Neural progenitor cell (in vitro differentiated cells): ENCODE measurements around the gene MYL12B. TPM values are rescaled to one million over a fixed set of nuclear protein-coding genes. Genes with fewer than 3 reads are reported as not detected.

Experiments used
- DNase-seq: peaks from one replicate; pipeline ENCODE4 v3.0.0-alpha.2; 2016; ENCODE audit warnings: low spot score
- H2AFZ ChIP-seq: fragments of 200-600 bp; sonication (generic); replicated peaks from 2 replicates; pipeline ENCODE4 v1.6.1; 2016; ENCODE audit warnings: antibody characterized with exemption
- H3F3A ChIP-seq: fragments of 200-600 bp; sonication (generic); 2 replicates; pipeline ENCODE4 v1.6.1; 2016; ENCODE audit warnings: antibody characterized with exemption, low read depth
- H3K27ac ChIP-seq: fragments of 200-600 bp; sonication (generic); 2 replicates; pipeline ENCODE4 v1.5.1; 2016; ENCODE audit warnings: mild to moderate bottlenecking
- H3K27me3 ChIP-seq: fragments of 200-600 bp; sonication (generic); 2 replicates; pipeline ENCODE4 v1.6.1; 2016; ENCODE audit warnings: mild to moderate bottlenecking, moderate library complexity
- H3K36me3 ChIP-seq: fragments of 200-600 bp; sonication (generic); 2 replicates; pipeline ENCODE4 v1.5.1; 2016
- H3K4me1 ChIP-seq: fragments of 200-600 bp; sonication (generic); 2 replicates; pipeline ENCODE4 v1.6.1; 2016; ENCODE audit warnings: mixed run types
- H3K4me2 ChIP-seq: fragments of 200-600 bp; sonication (generic); 2 replicates; pipeline ENCODE4 v1.6.1; 2016
- H3K4me3 ChIP-seq: fragments of 200-600 bp; sonication (generic); 2 replicates; pipeline ENCODE4 v1.5.1; 2016
- H3K79me2 ChIP-seq: fragments of 200-600 bp; sonication (generic); 2 replicates; pipeline ENCODE4 v1.6.1; 2016; ENCODE audit warnings: low read depth
- H3K9ac ChIP-seq: fragments of 200-600 bp; sonication (generic); 2 replicates; pipeline ENCODE4 v1.6.1; 2016
- H3K9me3 ChIP-seq: fragments of 200-600 bp; sonication (generic); 2 replicates; pipeline ENCODE4 v1.5.1; 2016; ENCODE audit warnings: low read depth
- H4K20me1 ChIP-seq: fragments of 200-600 bp; sonication (generic); 2 replicates; pipeline ENCODE4 v1.6.1; 2016; ENCODE audit warnings: low read depth
- H3K27ac Mint-ChIP-seq: 3 replicates; pipeline ENCODE4 v1.8.0; 2021; ENCODE audit warnings: mixed read lengths
- H3K27me3 Mint-ChIP-seq: 2 replicates; pipeline ENCODE4 v1.8.0; 2022; ENCODE audit warnings: low read depth, mild to moderate bottlenecking, inconsistent platforms, moderate library complexity, mixed read lengths; ENCODE audit not compliant: insufficient read depth
- H3K36me3 Mint-ChIP-seq: 3 replicates; pipeline ENCODE4 v1.8.0; 2021; ENCODE audit warnings: mixed read lengths
- H3K4me1 Mint-ChIP-seq: 3 replicates; pipeline ENCODE4 v1.8.0; 2021; ENCODE audit warnings: mixed read lengths
- H3K4me3 Mint-ChIP-seq: 3 replicates; pipeline ENCODE4 v1.8.0; 2021; ENCODE audit warnings: mild to moderate bottlenecking, moderate library complexity, mixed read lengths
- H3K9me3 Mint-ChIP-seq: 3 replicates; pipeline ENCODE4 v1.8.0; 2020; ENCODE audit warnings: mixed read lengths
- CTCF ChIP-seq: fragments of 200-600 bp; sonication (generic); IDR thresholded peaks from 2 replicates; pipeline ENCODE4 v1.5.1; 2017; ENCODE audit warnings: antibody characterized with exemption, mild to moderate bottlenecking
- EZH2 ChIP-seq: fragments of 200-600 bp; sonication (generic); IDR thresholded peaks from 2 replicates; pipeline ENCODE4 v1.6.1; 2017; ENCODE audit warnings: antibody characterized with exemption, mild to moderate bottlenecking, moderate library complexity
- EZH2phosphoT487 ChIP-seq: fragments of 200-600 bp; sonication (generic); IDR thresholded peaks from 2 replicates; pipeline ENCODE4 v1.6.1; 2017; ENCODE audit warnings: antibody characterized with exemption
- total RNA-seq: library from RNA; depleted of rRNA; stranded (reverse); fragments of >200 nt; gene quantifications from 2 replicates; pipeline ENCODE4 v1.2.3, GENCODE V29; 2015; ENCODE audit warnings: low replicate concordance

Gene MYL12B
- total RNA-seq, 1 donor from 2014 or later, result 152 TPM

- Mint-ChIP-seq H3K27ac (no peak overlapping the region), H3K9me3 (peaks cover 45% of the 10 kb centered on the region), H3K4me1 (peaks cover 6% of the 10 kb centered on the region), H3K4me3 (no peak overlapping the region), H3K27me3 (peaks cover 7% of the 10 kb centered on the region), H3K36me3 (peaks cover 15% of the 10 kb centered on the region)
- Histone ChIP-seq H3K9me3 (peaks cover 20% of the 10 kb centered on the region), H3K36me3 (peaks cover 6% of the 10 kb centered on the region), H3F3A (peaks cover 5% of the 10 kb centered on the region), H3K79me2 (peaks cover 13% of the 10 kb centered on the region), H4K20me1 (no peaks in the 10 kb centered on the region), H3K4me1 (peaks cover 4% of the 10 kb centered on the region), H3K9ac (no peak overlapping the region), H3K27me3 (no peaks in the 10 kb centered on the region), H3K4me2 (no peak overlapping the region), H2AFZ (no peak overlapping the region), H3K4me3 (no peak overlapping the region), H3K27ac (no peak overlapping the region)
- TF ChIP-seq EZH2 (no peak), EZH2phosphoT487 (no peak), CTCF (no peak)
- DNase-seq, result no peak
Measured at GRCh38 chr18:3294435-3295080, 32.6 kb downstream of the MYL12B start.

- Histone ChIP-seq H3F3A (peaks cover 5% of the 10 kb centered on the region), H4K20me1 (no peaks in the 10 kb centered on the region), H3K36me3 (no peaks in the 10 kb centered on the region), H3K9me3 (peaks cover under 1% of the 10 kb centered on the region), H3K9ac (peak overlapping the region; percentile 38), H3K4me2 (peak overlapping the region; percentile 94), H3K79me2 (peaks cover 13% of the 10 kb centered on the region), H2AFZ (peak overlapping the region; percentile 85), H3K27ac (peak overlapping the region; percentile 44), H3K4me3 (peak overlapping the region; percentile 90), H3K4me1 (peaks cover 4% of the 10 kb centered on the region), H3K27me3 (no peaks in the 10 kb centered on the region)
- TF ChIP-seq CTCF, result peak; percentile 96
- no peak for TF ChIP-seq EZH2
- peaks cover 12% of the 10 kb centered on the region for H3K36me3 Mint-ChIP-seq
- peak; percentile 87 for DNase-seq
- peaks cover 7% of the 10 kb centered on the region for H3K27me3 Mint-ChIP-seq
- H3K27ac Mint-ChIP-seq, result peak overlapping the region; percentile 94
- H3K4me3 Mint-ChIP-seq, result peak overlapping the region; percentile 96
- H3K4me1 Mint-ChIP-seq, result peaks cover 6% of the 10 kb centered on the region
- peaks cover 29% of the 10 kb centered on the region for H3K9me3 Mint-ChIP-seq
Measured at GRCh38 chr18:3297025-3297984, 35.4 kb downstream of the MYL12B start.

GRCh38 chr18:3304832-3305231 lies 42.9 kb downstream of the MYL12B start:
- Histone ChIP-seq H3K27me3 (no peaks in the 10 kb centered on the region), H3K27ac (no peak overlapping the region), H3K4me3 (no peak overlapping the region), H3K4me1 (no peaks in the 10 kb centered on the region), H3K36me3 (no peaks in the 10 kb centered on the region), H3K9me3 (no peaks in the 10 kb centered on the region), H3K9ac (no peak overlapping the region), H3F3A (no peaks in the 10 kb centered on the region), H3K4me2 (no peak overlapping the region), H2AFZ (no peak overlapping the region), H3K79me2 (no peaks in the 10 kb centered on the region), H4K20me1 (no peaks in the 10 kb centered on the region)
- no peak overlapping the region for H3K4me3 Mint-ChIP-seq
- H3K9me3 Mint-ChIP-seq, result peaks cover 4% of the 10 kb centered on the region
- TF ChIP-seq CTCF, result no peak
- TF ChIP-seq EZH2, result no peak
- no peak for TF ChIP-seq EZH2phosphoT487
- H3K4me1 Mint-ChIP-seq, result no peaks in the 10 kb centered on the region
- H3K27me3 Mint-ChIP-seq, result peaks cover 4% of the 10 kb centered on the region
- no peaks in the 10 kb centered on the region for H3K36me3 Mint-ChIP-seq
- H3K27ac Mint-ChIP-seq, result no peak overlapping the region
- DNase-seq, result no peak
